BJ (cell line): Measurements from ENCODE around the gene KRTAP15-1. TPM values are rescaled to one million over a fixed set of nuclear protein-coding genes. Genes with fewer than 3 reads are reported as not detected.

Experiments used
- CTCF ChIA-PET: fragments of 350-600 bp; formaldehyde crosslinking; extraction: SDS; loops from one replicate; lab custom pipeline; 2021; ENCODE audit warnings: antibody characterized with exemption, inconsistent platforms; lab: Yijun Ruan, JAX
- POLR2A ChIA-PET: fragments of 300-600 bp; sonication (Branson Sonifier 250); formaldehyde crosslinking; extraction: SDS; loops from one replicate; lab custom pipeline; 2021; ENCODE audit warnings: antibody characterized with exemption; lab: Charles Lee
- DNase-seq: peaks from one replicate; pipeline ENCODE4 v3.0.0-alpha.2; 2011; ENCODE audit warnings: low read depth
- H3K27me3 ChIP-seq: 2 replicates; pipeline ENCODE4 v1.6.0; 2011; ENCODE audit warnings: low read length; ENCODE audit not compliant: control insufficient read depth, insufficient read depth
- H3K36me3 ChIP-seq: 2 replicates; pipeline ENCODE4 v1.5.1; 2011; ENCODE audit warnings: low read length; ENCODE audit not compliant: control insufficient read depth, insufficient read depth
- H3K4me3 ChIP-seq: 2 replicates; pipeline ENCODE4 v1.5.1; 2011; ENCODE audit warnings: low read depth, mild to moderate bottlenecking, control low read depth, low read length
- polyA plus RNA-seq: library from polyadenylated mRNA; depleted of rRNA; stranded (reverse); fragments of >200 nt; gene quantifications from 2 replicates; pipeline ENCODE4 v1.2.3, GENCODE V29; 2011
- TF ChIP-seq, protein P1 (sequence below): IDR thresholded peaks from 2 replicates; pipeline ENCODE4 v1.5.1; 2011; ENCODE audit warnings: low read depth, mild to moderate bottlenecking, control low read depth, inconsistent platforms, low read length, moderate library complexity; ENCODE audit not compliant: insufficient read depth

The KRTAP15-1 gene
- polyA plus RNA-seq, 1 experiment, result not detected

DNA sequence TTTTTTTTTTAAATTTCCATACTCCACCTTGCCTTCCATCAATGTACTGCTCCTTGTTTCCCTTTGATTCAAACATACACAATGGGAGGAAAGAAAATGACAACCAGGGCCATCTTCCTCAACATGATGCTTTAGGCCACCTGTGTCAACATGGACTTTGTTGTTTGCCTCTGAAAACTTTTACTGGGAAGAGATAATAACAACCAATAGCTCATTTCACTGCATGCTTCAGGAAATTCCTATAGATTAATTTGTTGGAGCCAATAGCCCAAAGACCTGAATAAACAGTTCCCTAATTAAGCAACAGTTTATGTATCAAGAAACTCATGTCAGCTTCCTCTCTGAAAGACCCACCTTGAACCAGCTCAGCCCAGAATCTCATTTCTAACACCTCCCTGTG lies 3.2 kb downstream of the KRTAP15-1 start:
- CTCF ChIA-PET, result interaction anchor here (0.6 kb wide), 1 partner anchor 421 kb away, joined by 4 read pairs; no protein-coding TSS in a partner anchor
- Histone ChIP-seq H3K27me3 (no peaks in the 10 kb centered on the region), H3K36me3 (no peaks in the 10 kb centered on the region), H3K4me3 (no peak overlapping the region)
- POLR2A ChIA-PET, result no interaction called here
- DNase-seq, result no peak
- TF ChIP-seq, protein P1, sequence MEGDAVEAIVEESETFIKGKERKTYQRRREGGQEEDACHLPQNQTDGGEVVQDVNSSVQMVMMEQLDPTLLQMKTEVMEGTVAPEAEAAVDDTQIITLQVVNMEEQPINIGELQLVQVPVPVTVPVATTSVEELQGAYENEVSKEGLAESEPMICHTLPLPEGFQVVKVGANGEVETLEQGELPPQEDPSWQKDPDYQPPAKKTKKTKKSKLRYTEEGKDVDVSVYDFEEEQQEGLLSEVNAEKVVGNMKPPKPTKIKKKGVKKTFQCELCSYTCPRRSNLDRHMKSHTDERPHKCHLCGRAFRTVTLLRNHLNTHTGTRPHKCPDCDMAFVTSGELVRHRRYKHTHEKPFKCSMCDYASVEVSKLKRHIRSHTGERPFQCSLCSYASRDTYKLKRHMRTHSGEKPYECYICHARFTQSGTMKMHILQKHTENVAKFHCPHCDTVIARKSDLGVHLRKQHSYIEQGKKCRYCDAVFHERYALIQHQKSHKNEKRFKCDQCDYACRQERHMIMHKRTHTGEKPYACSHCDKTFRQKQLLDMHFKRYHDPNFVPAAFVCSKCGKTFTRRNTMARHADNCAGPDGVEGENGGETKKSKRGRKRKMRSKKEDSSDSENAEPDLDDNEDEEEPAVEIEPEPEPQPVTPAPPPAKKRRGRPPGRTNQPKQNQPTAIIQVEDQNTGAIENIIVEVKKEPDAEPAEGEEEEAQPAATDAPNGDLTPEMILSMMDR, result no peak

GRCh38 chr21:30444204-30444603 lies 4.1 kb downstream of the KRTAP15-1 start:
- POLR2A ChIA-PET, result no interaction called here
- no peaks in the 10 kb centered on the region for H3K27me3 ChIP-seq
- no peak overlapping the region for H3K4me3 ChIP-seq
- TF ChIP-seq, protein P1, result no peak
- DNase-seq, result no peak
- H3K36me3 ChIP-seq, result no peaks in the 10 kb centered on the region
- CTCF ChIA-PET, result no interaction called here

GRCh38 chr21:30447056-30447455 lies 7.0 kb downstream of the KRTAP15-1 start:
- H3K4me3 ChIP-seq, result no peak overlapping the region
- TF ChIP-seq, protein P1, result no peak
- no peak for DNase-seq
- CTCF ChIA-PET, result no interaction called here
- H3K36me3 ChIP-seq, result no peaks in the 10 kb centered on the region
- H3K27me3 ChIP-seq, result no peaks in the 10 kb centered on the region
- POLR2A ChIA-PET, result no interaction called here

DNA sequence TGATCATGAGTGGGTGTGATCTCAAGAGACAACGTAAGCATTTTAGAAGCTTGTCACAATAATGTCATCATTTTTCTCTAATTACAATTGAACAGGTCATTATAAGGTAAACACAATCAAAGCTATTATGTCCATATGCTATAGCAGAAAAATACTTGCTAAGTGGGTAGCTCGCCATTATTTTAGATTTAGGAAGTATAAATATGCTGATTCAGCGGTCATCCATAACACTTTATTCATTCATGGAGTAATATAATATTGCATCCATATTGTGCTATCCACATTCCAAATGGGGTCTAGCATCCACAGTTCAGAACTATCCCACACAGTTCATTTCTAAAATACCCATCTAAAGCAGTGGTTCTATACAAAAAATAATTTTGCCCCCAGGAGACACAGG lies 8.4 kb downstream of the KRTAP15-1 start:
- no peaks in the 10 kb centered on the region for H3K27me3 ChIP-seq
- DNase-seq, result no peak
- POLR2A ChIA-PET, result no interaction called here
- CTCF ChIA-PET, result no interaction called here
- TF ChIP-seq, protein P1, result no peak
- H3K36me3 ChIP-seq, result no peaks in the 10 kb centered on the region
- H3K4me3 ChIP-seq, result no peak overlapping the region

DNA sequence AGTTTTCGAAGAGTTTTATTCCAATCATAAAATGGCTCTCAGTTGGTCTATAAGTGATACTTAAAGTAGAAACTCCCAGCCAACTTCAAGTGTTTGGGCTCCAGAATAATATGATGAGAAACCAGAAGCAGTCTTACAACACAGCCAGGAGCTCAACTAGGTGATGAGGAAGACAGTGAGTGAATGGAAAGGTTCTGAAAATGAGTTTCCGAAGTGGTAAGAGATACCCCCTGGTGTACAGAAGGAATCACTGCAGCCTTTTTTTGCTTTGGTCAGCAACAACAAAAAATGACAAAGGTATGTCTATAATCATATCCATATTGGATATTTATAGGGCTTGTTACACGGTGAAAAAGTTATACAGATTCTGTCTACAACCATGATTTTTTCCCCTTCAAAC lies 23.6 kb downstream of the KRTAP15-1 start:
- Histone ChIP-seq H3K36me3 (no peaks in the 10 kb centered on the region), H3K27me3 (no peaks in the 10 kb centered on the region), H3K4me3 (no peak overlapping the region)
- CTCF ChIA-PET, result no interaction called here
- TF ChIP-seq, protein P1, result no peak
- DNase-seq, result no peak
- POLR2A ChIA-PET, result no interaction called here
